ENCODE data around the gene NDUFS5.

Gene NDUFS5

DNA sequence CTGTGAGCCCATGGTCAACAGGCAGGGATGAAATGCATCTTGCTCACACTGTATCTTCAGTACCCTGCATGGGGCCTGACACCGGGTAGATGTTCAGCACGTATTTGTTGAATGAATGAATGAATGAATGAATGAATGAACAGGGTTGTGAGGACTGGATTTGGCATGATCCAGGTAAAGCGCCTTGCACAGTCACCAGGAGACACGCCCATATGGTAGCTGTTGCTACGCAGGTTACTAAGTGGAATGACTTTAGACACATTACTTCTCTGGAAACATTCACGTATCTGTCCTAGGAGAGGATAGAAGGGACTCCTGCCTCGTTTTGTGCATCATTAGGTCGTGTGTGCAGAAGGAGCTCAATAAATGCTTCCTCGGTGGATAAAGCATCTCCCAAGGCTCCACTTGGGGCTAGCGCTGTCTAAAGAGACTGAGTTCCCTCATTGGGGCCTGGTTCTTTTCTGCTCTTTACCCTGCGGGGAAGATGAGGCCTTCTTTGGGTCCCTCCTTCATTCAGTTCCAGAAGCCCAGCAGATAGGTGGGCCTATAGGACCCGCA lies 54.2 kb downstream of the NDUFS5 start:
- no peak for DNase-seq (ENCODE audit: low spot score)
- TF ChIP-seq, protein P1, sequence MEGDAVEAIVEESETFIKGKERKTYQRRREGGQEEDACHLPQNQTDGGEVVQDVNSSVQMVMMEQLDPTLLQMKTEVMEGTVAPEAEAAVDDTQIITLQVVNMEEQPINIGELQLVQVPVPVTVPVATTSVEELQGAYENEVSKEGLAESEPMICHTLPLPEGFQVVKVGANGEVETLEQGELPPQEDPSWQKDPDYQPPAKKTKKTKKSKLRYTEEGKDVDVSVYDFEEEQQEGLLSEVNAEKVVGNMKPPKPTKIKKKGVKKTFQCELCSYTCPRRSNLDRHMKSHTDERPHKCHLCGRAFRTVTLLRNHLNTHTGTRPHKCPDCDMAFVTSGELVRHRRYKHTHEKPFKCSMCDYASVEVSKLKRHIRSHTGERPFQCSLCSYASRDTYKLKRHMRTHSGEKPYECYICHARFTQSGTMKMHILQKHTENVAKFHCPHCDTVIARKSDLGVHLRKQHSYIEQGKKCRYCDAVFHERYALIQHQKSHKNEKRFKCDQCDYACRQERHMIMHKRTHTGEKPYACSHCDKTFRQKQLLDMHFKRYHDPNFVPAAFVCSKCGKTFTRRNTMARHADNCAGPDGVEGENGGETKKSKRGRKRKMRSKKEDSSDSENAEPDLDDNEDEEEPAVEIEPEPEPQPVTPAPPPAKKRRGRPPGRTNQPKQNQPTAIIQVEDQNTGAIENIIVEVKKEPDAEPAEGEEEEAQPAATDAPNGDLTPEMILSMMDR (IDR thresholded peaks at IDR 0.05; ENCODE audit: extremely low read depth, missing control alignments): no peak

DNA sequence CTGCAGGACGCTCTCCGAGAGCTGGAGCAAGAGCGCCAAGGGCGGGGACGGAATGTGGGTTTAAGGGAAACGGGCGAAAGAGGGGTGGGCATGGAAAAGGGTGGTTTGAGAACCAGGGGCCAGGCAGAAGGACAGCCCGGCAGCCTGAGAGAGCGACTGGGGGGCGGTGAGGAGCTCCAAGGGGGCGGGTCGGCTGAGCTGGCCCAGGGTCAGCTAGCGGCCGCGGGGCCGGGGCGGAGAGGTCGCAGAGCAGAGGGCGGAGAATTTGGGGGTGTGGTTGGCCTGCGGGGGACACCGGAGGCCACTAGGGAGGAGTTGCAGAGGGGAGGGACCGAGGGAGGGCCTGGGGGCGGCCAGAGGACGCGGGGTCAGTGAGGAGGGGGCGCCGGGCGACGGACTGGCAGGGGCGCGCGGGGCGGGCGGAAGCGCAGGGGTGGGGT lies 54.7 kb downstream of the NDUFS5 start:
- no peak for DNase-seq (ENCODE audit: low spot score)
- TF ChIP-seq, protein P1 (IDR thresholded peaks at IDR 0.05; ENCODE audit: extremely low read depth, missing control alignments): no peak

DNA sequence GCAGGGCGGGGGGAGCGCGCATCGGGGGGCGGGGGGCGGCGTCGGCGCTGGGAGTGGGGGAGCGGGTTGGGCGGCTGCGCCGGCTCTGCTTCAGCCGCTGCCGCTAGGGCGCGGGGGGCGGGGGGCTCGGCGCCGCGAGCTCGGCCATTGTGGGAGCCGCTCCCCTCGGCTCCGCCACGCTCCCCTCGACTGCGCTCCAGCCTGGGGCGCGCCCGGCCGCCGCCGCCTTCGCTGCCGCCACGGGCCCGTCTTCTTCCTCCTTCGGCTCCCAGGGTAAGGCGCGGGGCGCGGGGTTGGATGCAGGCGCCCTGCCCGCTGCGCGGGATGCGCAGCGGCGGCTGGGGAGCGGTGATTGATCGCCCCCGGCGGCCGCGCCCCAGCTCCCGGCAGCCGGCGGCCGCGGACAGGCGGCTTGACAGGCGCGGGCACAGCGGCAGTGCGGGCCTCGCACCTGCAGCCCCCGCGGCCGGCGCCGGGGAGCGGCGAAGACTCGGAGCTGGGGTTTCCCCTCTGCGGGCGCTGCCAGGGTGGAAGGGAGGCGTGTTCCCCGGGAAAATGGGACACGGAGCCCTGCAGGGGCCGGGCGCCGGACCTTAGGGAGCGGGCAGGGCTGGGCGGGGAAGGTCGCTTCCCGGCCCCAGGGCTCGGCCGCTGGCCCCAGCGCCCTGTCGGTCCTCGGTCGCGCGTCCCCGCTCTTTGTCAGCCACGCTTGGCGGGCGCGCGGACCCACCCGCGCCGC lies 55.3 kb downstream of the NDUFS5 start:
- peak; percentile 69 for DNase-seq (ENCODE audit: low spot score)
- TF ChIP-seq, protein P1 (IDR thresholded peaks at IDR 0.05; ENCODE audit: extremely low read depth, missing control alignments): no peak

DNA sequence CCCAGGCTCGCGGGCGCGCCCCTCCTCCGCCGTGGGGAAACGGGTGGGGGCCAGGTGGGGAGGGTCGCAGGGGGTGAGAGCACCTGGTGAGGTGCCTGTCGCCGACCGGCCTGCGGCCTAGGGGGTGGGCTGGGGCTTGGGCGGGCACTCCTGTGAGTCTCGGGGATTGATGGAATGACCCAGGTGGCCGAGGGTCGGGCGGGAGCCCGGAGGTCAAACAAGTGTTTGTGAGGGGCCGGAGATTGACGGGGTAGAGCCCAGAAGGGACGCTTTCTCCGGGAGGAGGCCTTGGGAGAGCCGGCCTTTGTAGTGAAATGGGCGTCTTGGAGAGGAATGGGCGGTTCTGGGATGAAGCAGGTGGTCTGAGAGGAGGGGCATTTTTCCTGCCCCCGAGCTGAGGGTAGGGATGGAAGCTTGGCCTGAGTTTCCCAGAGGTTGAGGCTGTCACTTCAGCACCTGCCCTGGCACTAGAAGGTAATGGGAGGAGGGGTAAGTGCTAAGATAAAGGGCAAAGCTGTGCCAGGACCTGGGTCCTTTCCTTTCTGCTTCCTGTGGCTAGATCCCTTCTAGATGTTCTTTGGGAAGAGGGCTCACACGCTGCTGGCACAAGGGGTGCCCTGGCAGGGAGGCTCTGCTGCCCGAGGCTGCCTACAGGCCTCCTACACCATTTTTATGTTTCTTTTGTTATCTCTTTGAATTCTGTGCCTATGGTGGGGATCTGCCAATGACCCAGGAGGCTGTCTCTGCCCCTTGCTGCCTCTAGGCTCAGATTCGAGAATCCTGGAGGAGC lies 56.1 kb downstream of the NDUFS5 start:
- TF ChIP-seq, protein P1 (IDR thresholded peaks at IDR 0.05; ENCODE audit: extremely low read depth, missing control alignments): no peak
- peak; percentile 41 for DNase-seq (ENCODE audit: low spot score)

DNA sequence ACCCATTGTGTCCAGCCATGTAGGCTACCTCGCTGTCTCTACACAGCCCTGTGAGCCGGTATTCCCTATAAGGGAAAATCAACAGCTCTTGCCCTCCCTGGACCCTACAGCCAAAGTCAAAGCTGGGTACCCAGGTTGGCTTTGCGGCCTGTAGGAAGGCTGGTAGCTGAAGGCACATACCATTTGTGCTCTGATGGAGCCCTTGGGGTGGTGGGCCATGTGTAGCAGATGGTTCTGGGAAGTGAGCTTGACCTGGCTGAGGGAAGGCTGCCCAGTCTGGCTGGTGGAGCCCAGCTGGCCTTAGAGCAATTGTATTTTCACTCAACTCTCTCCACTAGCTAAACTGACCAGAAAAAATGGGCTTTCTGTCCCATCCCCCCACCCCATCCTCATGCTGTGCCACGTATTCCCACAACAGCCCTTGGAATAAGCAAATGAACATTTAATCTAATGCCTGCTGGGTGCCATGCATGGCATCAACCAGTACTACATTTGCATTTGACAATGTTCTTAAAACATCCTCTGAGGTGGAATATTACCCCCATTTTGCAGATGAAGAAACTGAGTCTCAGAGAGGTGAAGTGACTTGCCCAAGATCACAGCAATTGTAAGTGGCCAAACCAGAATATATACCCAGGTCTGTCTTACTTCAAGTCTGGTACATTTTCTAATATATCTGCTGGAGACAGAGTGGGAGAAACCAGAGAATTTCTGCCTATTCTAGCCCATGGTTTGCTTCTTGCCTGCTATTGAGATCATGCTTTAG lies 56.8 kb downstream of the NDUFS5 start:
- TF ChIP-seq, protein P1 (IDR thresholded peaks at IDR 0.05; ENCODE audit: extremely low read depth, missing control alignments): no peak
- DNase-seq (ENCODE audit: low spot score): peak; percentile 19

DNA sequence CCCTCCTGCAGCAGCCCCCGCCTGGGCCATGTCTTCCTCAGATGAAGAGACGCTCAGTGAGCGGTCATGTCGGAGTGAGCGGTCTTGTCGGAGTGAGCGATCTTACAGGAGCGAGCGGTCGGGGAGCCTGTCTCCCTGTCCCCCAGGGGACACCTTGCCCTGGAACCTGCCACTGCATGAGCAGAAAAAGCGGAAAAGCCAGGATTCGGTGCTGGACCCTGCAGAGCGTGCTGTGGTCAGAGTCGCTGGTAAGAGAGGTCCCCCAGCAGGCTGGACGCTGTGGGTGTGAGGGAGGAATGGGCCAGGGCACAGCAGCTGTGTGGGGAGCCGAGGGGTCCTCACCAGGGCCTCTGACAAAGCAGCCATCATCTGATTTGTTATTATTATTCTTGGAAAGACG lies 58.0 kb downstream of the NDUFS5 start:
- peak; percentile 5 for DNase-seq (ENCODE audit: low spot score)
- TF ChIP-seq, protein P1 (IDR thresholded peaks at IDR 0.05; ENCODE audit: extremely low read depth, missing control alignments): no peak
